GM18511 (cell line): ENCODE results near the gene ADD2.
A peak's percentile ranks its signal among the peaks of the same experiment; 100 is the strongest.
"Not testable (repeated sequence)": the region's sequence is repeated elsewhere in the genome, so short reads cannot be mapped to it uniquely, and the experiment has no call there.

Source experiments
- ATAC-seq: cut with Tn5 transposase; IDR thresholded peaks from one replicate; pipeline ENCODE4 v1.9.1; 2021; ENCODE audit warnings: mild to moderate bottlenecking, moderate library complexity; ENCODE audit not compliant: unreplicated experiment

Gene ADD2

GRCh38 chr2:70676301-70677035 is 91.5 kb downstream of the ADD2 start:
- no peak for ATAC-seq

- no peak for ATAC-seq
Observed at GRCh38 chr2:70675862-70676261, 92.1 kb downstream of the ADD2 start.

- ATAC-seq = no peak
Observed at GRCh38 chr2:70674636-70675430, 93.2 kb downstream of the ADD2 start.

- no peak for ATAC-seq
Observed at GRCh38 chr2:70673041-70673647, 94.9 kb downstream of the ADD2 start.

GRCh38 chr2:70671092-70671675 is 96.8 kb downstream of the ADD2 start:
- ATAC-seq = no peak

GRCh38 chr2:70670626-70671025 is 97.4 kb downstream of the ADD2 start:
- ATAC-seq = no peak

- no peak for ATAC-seq
Observed at GRCh38 chr2:70670202-70670601, 97.8 kb downstream of the ADD2 start.

GRCh38 chr2:70668911-70669310 is 99.1 kb downstream of the ADD2 start:
- no peak for ATAC-seq

- ATAC-seq = no peak
Observed at GRCh38 chr2:70668432-70668831, 99.6 kb downstream of the ADD2 start.

GRCh38 chr2:70664525-70664924 is 103.5 kb downstream of the ADD2 start:
- no peak for ATAC-seq

GRCh38 chr2:70663411-70663810 is 104.6 kb downstream of the ADD2 start:
- ATAC-seq = no peak

- ATAC-seq = no peak
Observed at GRCh38 chr2:70659551-70659950, 108.4 kb downstream of the ADD2 start.

- no peak for ATAC-seq
Observed at GRCh38 chr2:70658476-70658875, 109.5 kb downstream of the ADD2 start.

GRCh38 chr2:70657246-70657645 is 110.8 kb downstream of the ADD2 start:
- no peak for ATAC-seq

GRCh38 chr2:70656421-70657010 is 111.5 kb downstream of the ADD2 start:
- no peak for ATAC-seq

GRCh38 chr2:70655786-70656185 is 112.2 kb downstream of the ADD2 start:
- ATAC-seq = no peak

GRCh38 chr2:70655211-70655610 is 112.8 kb downstream of the ADD2 start:
- not testable (repeated sequence) for ATAC-seq

- ATAC-seq = no peak
Observed at GRCh38 chr2:70651727-70652126, 116.3 kb downstream of the ADD2 start.

GRCh38 chr2:70651014-70651413 is 117.0 kb downstream of the ADD2 start:
- ATAC-seq = no peak

GRCh38 chr2:70648961-70649360 is 119.0 kb downstream of the ADD2 start:
- no peak for ATAC-seq

GRCh38 chr2:70647873-70648481 is 120.0 kb downstream of the ADD2 start:
- peak; percentile 51 for ATAC-seq
